Fibroblast of skin of back (primary cell): Measurements from ENCODE around the gene GRM3.

Experiments used
- DNase-seq: peaks from one replicate; pipeline ENCODE4 v3.0.0-alpha.2; 2013

GRM3 gene

GRCh38 chr7:86790383-86790782 lies 146.7 kb downstream of the GRM3 start:
- DNase-seq: no peak

- DNase-seq: no peak
Observed at GRCh38 chr7:86792260-86792659, 148.6 kb downstream of the GRM3 start.

GRCh38 chr7:86793136-86793535 lies 149.4 kb downstream of the GRM3 start:
- DNase-seq: no peak

GRCh38 chr7:86814661-86815379 lies 171.1 kb downstream of the GRM3 start:
- DNase-seq: no peak

GRCh38 chr7:86815556-86815955 lies 171.8 kb downstream of the GRM3 start:
- DNase-seq: no peak

- DNase-seq: no peak
Observed at GRCh38 chr7:86818903-86819302, 175.2 kb downstream of the GRM3 start.

- no peak for DNase-seq
Observed at GRCh38 chr7:86823769-86824168, 180.1 kb downstream of the GRM3 start.

GRCh38 chr7:86825264-86825663 lies 181.6 kb downstream of the GRM3 start:
- DNase-seq: no peak

- no peak for DNase-seq
Observed at GRCh38 chr7:86826948-86827347, 183.2 kb downstream of the GRM3 start.

- DNase-seq: no peak
Observed at GRCh38 chr7:86833360-86833759, 189.7 kb downstream of the GRM3 start.

GRCh38 chr7:86837235-86837634 lies 193.5 kb downstream of the GRM3 start:
- DNase-seq: no peak

- no peak for DNase-seq
Observed at GRCh38 chr7:86844608-86845007, 200.9 kb downstream of the GRM3 start.

- no peak for DNase-seq
Observed at GRCh38 chr7:86846494-86847190, 202.9 kb downstream of the GRM3 start.

GRCh38 chr7:86848226-86848625 lies 204.5 kb downstream of the GRM3 start:
- DNase-seq: no peak

- no peak for DNase-seq
Observed at GRCh38 chr7:86851566-86851965, 207.9 kb downstream of the GRM3 start.

- no peak for DNase-seq
Observed at GRCh38 chr7:86863452-86863851, 219.7 kb downstream of the GRM3 start.

- DNase-seq: no peak
Observed at GRCh38 chr7:86867163-86867762, 223.6 kb downstream of the GRM3 start.

- DNase-seq: no peak
Observed at GRCh38 chr7:86876146-86876545, 232.4 kb downstream of the GRM3 start.

GRCh38 chr7:86884152-86884551 lies 240.4 kb downstream of the GRM3 start:
- DNase-seq: no peak

GRCh38 chr7:86889501-86889900 lies 245.8 kb downstream of the GRM3 start:
- no peak for DNase-seq

- DNase-seq: no peak
Observed at GRCh38 chr7:86898171-86898570, 254.5 kb downstream of the GRM3 start.

GRCh38 chr7:86900886-86901285 lies 257.2 kb downstream of the GRM3 start:
- DNase-seq: no peak

- DNase-seq: peak; percentile 21
Observed at GRCh38 chr7:86904949-86905834, 261.5 kb downstream of the GRM3 start.
